Globus pallidus (tissue), 1 donor: ENCODE data around the gene CHST4.
"Not testable (repeated sequence)": the region's sequence is repeated elsewhere in the genome, so short reads cannot be mapped to it uniquely, and the experiment has no call there.

Experiments used
- DNase-seq: peaks from one replicate; pipeline ENCODE4 v3.0.0-alpha.2; 2015; ENCODE audit warnings: low spot score

Gene CHST4

GRCh38 chr16:71570144-71570543 lies 43.9 kb downstream of the CHST4 start:
- no peak for DNase-seq

- DNase-seq = no peak
These were observed 46.4 kb downstream of the CHST4 start for GRCh38 chr16:71572497-71573116.

- DNase-seq = no peak
These were observed 47.3 kb downstream of the CHST4 start for GRCh38 chr16:71573387-71574094.

- no peak for DNase-seq
These were observed 48.5 kb downstream of the CHST4 start for GRCh38 chr16:71574702-71575101.

- no peak for DNase-seq
These were observed 50.7 kb downstream of the CHST4 start, which contains the start of gene TAT for GRCh38 chr16:71576971-71577370. Gene TAT (minus strand): TSS chr16:71577092. CDS start chr16:71576415, 677 bp downstream.

GRCh38 chr16:71582553-71582848 lies 56.3 kb downstream of the CHST4 start:
- DNase-seq = not testable (repeated sequence)

- DNase-seq = no peak
These were observed 58.5 kb downstream of the CHST4 start for GRCh38 chr16:71584543-71585317.

- DNase-seq = no peak
These were observed 59.1 kb downstream of the CHST4 start for GRCh38 chr16:71585318-71585703.
